Loucy (cell line): ENCODE data around the gene COL23A1.

Experiments used
- CTCF ChIP-seq: fragments of 200-600 bp; sonication (generic); conservative IDR thresholded peaks from 2 replicates; pipeline ENCODE4 v1.5.1; 2014; ENCODE audit warnings: mild to moderate bottlenecking, antibody characterized with exemption, low read length
- EZH2phosphoT487 ChIP-seq: fragments of 200-600 bp; IDR thresholded peaks from 2 replicates; pipeline ENCODE4 v1.6.1; 2018; ENCODE audit warnings: antibody characterized with exemption, mild to moderate bottlenecking, moderate library complexity, borderline replicate concordance

GRCh38 chr5:178295589-178295988, 294.6 kb downstream of the COL23A1 start:
- TF ChIP-seq CTCF (no peak), EZH2phosphoT487 (no peak)
